Choroid plexus epithelial cell (primary cell): ENCODE measurements around the gene LSM14A.
"Not testable (repeated sequence)": the region's sequence is repeated elsewhere in the genome, so short reads cannot be mapped to it uniquely, and the experiment has no call there.

Experiments used
- DNase-seq: peaks from one replicate; pipeline ENCODE4 v3.0.0-alpha.2; 2010; ENCODE audit warnings: low read depth
- H3K4me3 ChIP-seq: 2 replicates; pipeline ENCODE4 v1.5.1; 2011; ENCODE audit warnings: low read depth, mild to moderate bottlenecking, control low read depth, low read length, moderate library complexity
- CTCF ChIP-seq: conservative IDR thresholded peaks from 2 replicates; pipeline ENCODE4 v1.5.1; 2011; ENCODE audit warnings: low read depth, mild to moderate bottlenecking, control low read depth, inconsistent platforms, low read length, moderate library complexity

The LSM14A gene

GRCh38 chr19:34148658-34149185 is 23.6 kb upstream of the LSM14A start:
- TF ChIP-seq CTCF = no peak
- no peak for DNase-seq
- H3K4me3 ChIP-seq = no peak overlapping the region

DNA sequence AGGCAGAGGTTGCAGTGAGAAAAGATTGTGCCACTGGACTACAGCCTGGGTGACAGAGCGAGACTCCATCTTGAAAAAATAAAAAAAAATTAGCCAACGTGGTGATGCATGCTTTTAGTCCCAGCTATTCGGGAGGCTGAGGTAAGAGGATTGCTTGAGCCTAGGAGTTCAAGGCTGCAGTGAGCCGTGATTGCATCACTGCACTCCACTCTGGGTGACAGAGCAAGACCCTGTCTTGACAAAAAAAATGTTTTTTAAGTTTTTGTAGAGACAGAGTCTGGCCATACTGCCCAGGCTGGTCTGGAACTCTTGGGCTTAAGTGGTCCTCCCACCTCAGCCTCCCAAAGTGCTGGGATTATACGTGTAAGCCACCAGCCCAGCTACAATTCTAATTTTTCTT is 22.4 kb upstream of the LSM14A start:
- DNase-seq = no peak
- TF ChIP-seq CTCF = no peak
- H3K4me3 ChIP-seq = no peak overlapping the region

GRCh38 chr19:34150558-34150957 is 21.7 kb upstream of the LSM14A start:
- no peak for DNase-seq
- TF ChIP-seq CTCF = no peak
- no peak overlapping the region for H3K4me3 ChIP-seq

- no peak for TF ChIP-seq CTCF
- no peak for DNase-seq
- H3K4me3 ChIP-seq = no peak overlapping the region
These were observed 20.9 kb upstream of the LSM14A start for GRCh38 chr19:34151439-34151838.

DNA sequence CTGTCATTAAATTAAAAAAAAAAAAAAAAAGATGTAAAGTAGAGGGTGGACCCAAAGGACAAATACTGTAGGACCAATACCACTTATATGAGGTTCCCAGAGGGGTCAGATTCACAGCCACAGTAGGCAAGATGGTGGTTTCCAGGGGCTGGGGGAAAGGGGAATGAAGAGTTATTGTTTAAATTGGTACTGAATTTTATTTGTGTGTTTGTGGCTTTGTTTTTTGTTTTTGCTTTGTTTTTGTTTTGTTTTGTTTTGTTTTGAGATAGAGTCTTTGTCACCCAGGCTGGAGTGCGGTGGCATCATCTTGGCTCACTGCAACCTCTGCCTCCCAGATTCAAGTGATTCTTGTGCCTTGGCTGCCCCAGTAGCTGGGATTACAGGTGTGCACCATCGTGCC is 17.9 kb upstream of the LSM14A start:
- no peak for TF ChIP-seq CTCF

DNA sequence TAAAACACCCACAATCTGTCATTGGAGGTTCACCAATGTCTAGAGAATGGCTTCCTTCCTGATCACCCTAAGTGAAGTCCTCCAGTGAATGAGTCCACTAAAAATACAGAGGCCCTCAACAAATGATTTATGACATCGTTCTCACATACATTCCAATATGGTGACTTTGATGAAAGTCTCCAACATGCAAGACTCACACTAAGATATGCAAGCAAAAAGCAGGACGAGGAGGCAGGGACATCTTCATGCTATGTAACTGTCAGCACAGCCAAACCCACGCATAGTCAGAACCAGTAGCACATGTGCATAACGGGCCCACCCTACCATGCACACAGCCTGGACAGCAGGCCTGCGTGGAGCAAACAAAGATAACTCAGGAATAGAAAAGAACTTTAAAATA is 16.6 kb upstream of the LSM14A start:
- H3K4me3 ChIP-seq = no peak overlapping the region
- peak; percentile 20 for DNase-seq
- TF ChIP-seq CTCF = no peak

More for the DNA sequence above, 17.9 kb upstream of the LSM14A start:
- H3K4me3 ChIP-seq = no peak overlapping the region
- no peak for DNase-seq

DNA sequence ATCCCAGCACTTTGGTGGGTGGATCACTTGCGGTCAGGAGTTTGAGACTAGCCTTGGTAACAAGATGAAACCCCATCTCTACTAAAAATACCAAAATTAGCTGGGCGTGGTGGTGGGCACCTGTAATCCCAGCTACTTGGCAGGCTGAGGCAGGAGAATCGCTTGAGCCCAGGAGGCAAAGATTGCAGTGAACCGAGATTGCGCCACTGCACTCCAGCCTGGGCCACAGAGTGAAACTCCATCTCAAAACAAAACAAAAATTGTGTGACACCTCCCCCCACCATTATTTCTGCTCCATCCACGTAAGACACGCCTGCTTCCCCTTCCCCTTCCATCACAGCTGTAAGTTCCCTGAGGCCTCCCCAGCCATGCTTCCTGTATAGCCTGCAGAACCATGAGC is 13.3 kb upstream of the LSM14A start:
- H3K4me3 ChIP-seq, DNase-seq: not testable (repeated sequence)

- peak; percentile 24 for DNase-seq
- H3K4me3 ChIP-seq = not testable (repeated sequence)
These were observed 12.8 kb upstream of the LSM14A start for GRCh38 chr19:34159541-34159940.

DNA sequence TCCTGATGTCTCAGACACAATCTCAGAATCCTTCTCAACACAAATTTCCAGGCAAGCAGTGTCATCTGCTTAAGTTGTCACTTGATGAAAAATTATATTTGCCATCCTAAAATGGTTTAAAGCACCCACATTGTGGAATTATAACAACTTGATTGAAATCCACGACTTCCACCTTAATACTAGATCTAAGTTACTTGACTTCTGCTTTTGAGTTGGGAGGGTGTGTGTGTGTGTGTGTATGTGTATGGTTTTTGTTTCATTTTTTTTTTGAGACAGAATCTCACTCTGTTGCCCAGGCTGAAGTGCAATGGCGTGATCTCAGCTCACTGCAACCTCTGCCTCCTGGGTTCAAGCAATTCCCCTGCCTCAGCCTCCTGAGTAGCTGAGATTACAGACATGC is 10.4 kb upstream of the LSM14A start:
- DNase-seq, H3K4me3 ChIP-seq: not testable (repeated sequence)
